K562 (cell line): Measurements from ENCODE around the gene TGOLN2. TPM values are rescaled to one million over a fixed set of nuclear protein-coding genes. Genes with fewer than 3 reads are reported as not detected.

Experiments used
- ATAC-seq: fragments of 200-7000 bp; cut with Tn5 transposase; 3 replicates; pipeline ENCODE4 v1.9.1; 2020; ENCODE audit warnings: moderate library complexity
- BruUV-seq: library from RNA; stranded (reverse); fragments of 400-500 nt; replicated peaks from 2 replicates; lab custom pipeline; 2021; lab: Mats Ljungman, UMichigan
- CTCF ChIA-PET: fragments of 300-600 bp; formaldehyde crosslinking; extraction: SDS; loops from one replicate; lab custom pipeline; 2021; ENCODE audit warnings: low intra/inter-chr PET ratio; lab: Yijun Ruan, JAX
- POLR2A ChIA-PET: fragments of 300-600, 350-650 bp; sonication (Branson Sonifier 250); formaldehyde crosslinking; extraction: SDS; loops from one replicate; lab custom pipeline; 2021; ENCODE audit warnings: antibody characterized with exemption, inconsistent platforms; lab: Yijun Ruan, JAX
- DNase-seq, 4 experiments: peaks; one replicate each; pipeline versions ENCODE4 v3.0.0 to v3.0.0-alpha.2; 2011 to 2018; ENCODE audit warnings: low spot score in 3 of 4, mixed read lengths in 3 of 4; ENCODE audit errors: extremely low read depth in 1 of 4
- FAIRE-seq: peaks from 2 replicates; lab custom pipeline; 2011; peaks lifted over from hg19 to GRCh38; lab: Jason Lieb, UNC
- H2AFZ ChIP-seq: 2 replicates; pipeline ENCODE4 v1.6.0; 2011; ENCODE audit warnings: low read depth, low read length, control low read depth, inconsistent platforms
- H3K27ac ChIP-seq: fragments of 200-600 bp; 3 replicates; pipeline ENCODE4 v1.8.0; 2011; ENCODE audit warnings: low read depth, mild to moderate bottlenecking, control low read depth, inconsistent platforms, low read length, moderate library complexity, mixed read lengths; ENCODE audit errors: extremely low read depth
- H3K27me3 ChIP-seq, 2 experiments: fragments of 300-600 bp in 1 of 2; 2 replicates in 1 of 2; 3 replicates in 1 of 2; pipeline versions ENCODE4 v1.6.0 to v1.8.0; 2011; ENCODE audit warnings: inconsistent platforms in 2 of 2, low read length in 2 of 2, mild to moderate bottlenecking in 1 of 2, mixed read lengths in 1 of 2, moderate library complexity in 1 of 2; ENCODE audit not compliant: control insufficient read depth in 2 of 2, insufficient read depth in 2 of 2
- H3K36me3 ChIP-seq: fragments of 300-600 bp; 3 replicates; pipeline ENCODE4 v1.8.0; 2011; ENCODE audit warnings: mild to moderate bottlenecking, low read length, inconsistent platforms; ENCODE audit not compliant: control insufficient read depth, insufficient read depth
- H3K4me1 ChIP-seq, 2 experiments: fragments of 200-600 bp in 1 of 2; replicated peaks in 1 of 2; 2 replicates in 1 of 2; 3 replicates in 1 of 2; pipeline versions ENCODE4 v1.5.1 to v1.8.0; 2011; ENCODE audit warnings: inconsistent platforms in 2 of 2, low read length in 2 of 2, mild to moderate bottlenecking in 1 of 2, mixed read lengths in 1 of 2, moderate library complexity in 1 of 2; ENCODE audit not compliant: control insufficient read depth in 2 of 2, insufficient read depth in 2 of 2
- H3K4me2 ChIP-seq: 2 replicates; pipeline ENCODE4 v1.6.1; 2011; ENCODE audit warnings: low read length, control low read depth, inconsistent platforms, mixed read lengths; ENCODE audit not compliant: insufficient read depth
- H3K4me3 ChIP-seq: fragments of 200-600 bp; sonication (generic), shearing (Covaris generic); 2 replicates; pipeline ENCODE4 v1.5.1; 2016; ENCODE audit warnings: control low read depth, inconsistent platforms
- H3K79me2 ChIP-seq: fragments of 200-600 bp; 3 replicates; pipeline ENCODE4 v1.8.0; 2011; ENCODE audit warnings: low read length, inconsistent platforms; ENCODE audit not compliant: control insufficient read depth, insufficient read depth
- H3K9ac ChIP-seq, 2 experiments: 2 replicates each; pipeline versions ENCODE4 v1.6.0 to v1.6.1; 2011; ENCODE audit warnings: low read depth in 2 of 2, low read length in 2 of 2, control low read depth in 1 of 2, inconsistent platforms in 1 of 2, mild to moderate bottlenecking in 1 of 2, mixed read lengths in 1 of 2; ENCODE audit not compliant: insufficient read depth in 1 of 2
- H3K9me1 ChIP-seq: one replicate; pipeline ENCODE4 v1.6.0; 2011; ENCODE audit warnings: inconsistent platforms, mild to moderate bottlenecking, low read length, moderate library complexity; ENCODE audit not compliant: control insufficient read depth, insufficient read depth
- H3K9me3 ChIP-seq: replicated peaks from 2 replicates; pipeline ENCODE4 v1.5.1; 2011; ENCODE audit warnings: low read depth, low read length, inconsistent platforms; ENCODE audit not compliant: control insufficient read depth, insufficient read depth
- H4K20me1 ChIP-seq: replicated peaks from 2 replicates; pipeline ENCODE4 v1.6.1; 2011; ENCODE audit warnings: low read length, inconsistent platforms, mixed read lengths; ENCODE audit not compliant: control insufficient read depth, insufficient read depth
- GABPB1 ChIP-seq: sonication (generic); formaldehyde crosslinking; IDR thresholded peaks from 2 replicates; pipeline ENCODE4 v1.8.0; 2022; ENCODE audit warnings: mild to moderate bottlenecking, missing genetic modification reagents
- PHF20 ChIP-seq: fragments of 450-650 bp; IDR thresholded peaks from 2 replicates; pipeline ENCODE4 v1.6.1; 2018; ENCODE audit not compliant: partially characterized antibody
- PTRF ChIP-seq: fragments of 450-650 bp; IDR thresholded peaks from 2 replicates; pipeline ENCODE4 v1.6.1; 2016; ENCODE audit warnings: mild to moderate bottlenecking, missing genetic modification characterization, missing compliant biosample characterization
- ZNF121 ChIP-seq: sonication (generic); formaldehyde crosslinking; conservative IDR thresholded peaks from 2 replicates; pipeline ENCODE4 v1.8.0; 2022; ENCODE audit warnings: missing genetic modification reagents
- WGBS: fragments of 100-300 bp; shearing (Covaris generic); methylation state at CpG from one replicate; pipeline ENCODE4 v1.1.6; 2016; ENCODE audit warnings: low coverage, mixed read lengths; ENCODE audit not compliant: insufficient coverage; ENCODE audit errors: missing lambda C conversion rate; 5-methylcytosine and 5-hydroxymethylcytosine counted together
- in situ Hi-C: fragments of 300-500 bp; cut with MboI; formaldehyde crosslinking; loops from 4 replicates; pipeline ENCODE4 v1.15.0; 2018; ENCODE audit warnings: inconsistent platforms, mixed read lengths
- intact Hi-C: fragments of 100-400 bp; cut with micrococcal nuclease; formaldehyde crosslinking; loops from 2 replicates; pipeline ENCODE4 v1.14.2; 2022
- polyA plus RNA-seq, 8 experiments: library from polyadenylated mRNA; depleted of rRNA in 4 of 8; stranded (reverse) in 5 of 8; unstranded in 3 of 8; fragments of >200 nt; fragmentation: Nextera tagmentation in 2 of 8; fragmentation: Illumina TruSeq in 1 of 8; extraction: Ambion mirVana in 2 of 8; extraction: Trizol in 1 of 8; gene quantifications; 2 replicates each; pipeline versions ENCODE4 v1.2.1 to v1.2.3, GENCODE V29; 2011 to 2014; ENCODE audit warnings: inconsistent platforms in 1 of 8, missing spikeins in 1 of 8
- total RNA-seq, 7 experiments: library from RNA; depleted of rRNA in 6 of 7; stranded (reverse); fragments of >200 nt in 6 of 7; fragmentation: Illumina TruSeq in 2 of 7; extraction: Trizol in 2 of 7; gene quantifications; 2 replicates each; pipeline versions ENCODE4 v1.2.1 to v1.2.3, GENCODE V29; 2011 to 2021; ENCODE audit warnings: low replicate concordance in 1 of 7

Gene TGOLN2
- total and polyA plus RNA-seq, 9 of the 15 experiments (the other 6 are each of a cell fraction or from before 2014, with no cell fraction given) = 13.0 to 66.5 (median 35.9) TPM

DNA sequence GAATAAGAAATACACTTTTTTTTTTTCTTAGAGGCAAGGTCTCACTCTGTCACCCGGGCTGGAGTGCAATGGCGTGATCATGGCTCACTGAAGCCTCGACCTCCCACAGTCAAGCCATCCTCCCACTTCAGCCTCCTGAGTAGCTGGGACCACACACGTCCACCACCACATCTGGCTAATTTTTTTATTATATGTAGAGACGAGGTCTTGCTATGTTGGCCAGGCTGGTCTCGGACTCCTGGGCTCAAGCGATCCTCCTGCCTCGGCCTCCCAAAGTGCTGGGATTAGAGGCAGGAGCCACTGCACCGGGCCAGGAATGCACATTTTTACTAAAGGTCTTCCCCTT, 2.4 kb downstream of the TGOLN2 start:
- no peaks in the 10 kb centered on the region for H3K9me3 ChIP-seq
- BruUV-seq = no TSS peak
- POLR2A ChIA-PET = interaction anchor here (0.5 to 1.5 kb wide), 2 partner anchors 11 to 67 kb away, joined by 3 to 5 read pairs; no protein-coding TSS in a partner anchor
- ATAC-seq (no peak), DNase-seq (no peak), FAIRE-seq (no peak)
- intact Hi-C loops (loop anchor here (5.0 kb wide), 3 partner anchors 92 to 292 kb away; partner anchors contain the start of genes SH2D6 and USP39), in situ Hi-C loops (no loop called here)
- H3K4me2 ChIP-seq = peak overlapping the region; percentile 97
- peaks cover 62% of the 10 kb centered on the region for H3K36me3 ChIP-seq
- H2AFZ ChIP-seq = no peak overlapping the region
- peak overlapping the region; percentile 82 for H3K4me3 ChIP-seq
- peak overlapping the region; percentile 70 to 93; a peak in 3 of 4 replicates for H3K9ac ChIP-seq
- CTCF ChIA-PET = no interaction called here
- 40% methylated on average over 9 of the region's 9 CpGs for WGBS
- H3K27ac ChIP-seq = no peak overlapping the region
- peaks cover 2% of the 10 kb centered on the region for H3K9me1 ChIP-seq
- peaks cover 19% of the 10 kb centered on the region for H4K20me1 ChIP-seq
- peaks cover 58% of the 10 kb centered on the region for H3K79me2 ChIP-seq
- peak; percentile 82 for TF ChIP-seq ZNF121 (CRISPR knock-in tag)
- TF ChIP-seq PTRF = no peak
- 0 out of 2 replicates have a peak, but pooled peaks have one; percentile 7 for TF ChIP-seq GABPB1 (CRISPR knock-in tag)
- TF ChIP-seq PHF20 = peak; percentile 11
- H3K4me1 ChIP-seq = peaks cover 21 to 27% of the 10 kb centered on the region in 2 experiments; a peak in 4 of 5 replicates
- H3K27me3 ChIP-seq = no peaks in the 10 kb centered on the region
